HG02678 (cell line): ENCODE results near the gene AIFM2.
"Not testable (repeated sequence)": the region's sequence is repeated elsewhere in the genome, so short reads cannot be mapped to it uniquely, and the experiment has no call there.

Experiments
- ATAC-seq: cut with Tn5 transposase; IDR thresholded peaks from one replicate; pipeline ENCODE4 v1.9.1; 2021; ENCODE audit warnings: mild to moderate bottlenecking, moderate library complexity; ENCODE audit not compliant: unreplicated experiment

The AIFM2 gene

DNA sequence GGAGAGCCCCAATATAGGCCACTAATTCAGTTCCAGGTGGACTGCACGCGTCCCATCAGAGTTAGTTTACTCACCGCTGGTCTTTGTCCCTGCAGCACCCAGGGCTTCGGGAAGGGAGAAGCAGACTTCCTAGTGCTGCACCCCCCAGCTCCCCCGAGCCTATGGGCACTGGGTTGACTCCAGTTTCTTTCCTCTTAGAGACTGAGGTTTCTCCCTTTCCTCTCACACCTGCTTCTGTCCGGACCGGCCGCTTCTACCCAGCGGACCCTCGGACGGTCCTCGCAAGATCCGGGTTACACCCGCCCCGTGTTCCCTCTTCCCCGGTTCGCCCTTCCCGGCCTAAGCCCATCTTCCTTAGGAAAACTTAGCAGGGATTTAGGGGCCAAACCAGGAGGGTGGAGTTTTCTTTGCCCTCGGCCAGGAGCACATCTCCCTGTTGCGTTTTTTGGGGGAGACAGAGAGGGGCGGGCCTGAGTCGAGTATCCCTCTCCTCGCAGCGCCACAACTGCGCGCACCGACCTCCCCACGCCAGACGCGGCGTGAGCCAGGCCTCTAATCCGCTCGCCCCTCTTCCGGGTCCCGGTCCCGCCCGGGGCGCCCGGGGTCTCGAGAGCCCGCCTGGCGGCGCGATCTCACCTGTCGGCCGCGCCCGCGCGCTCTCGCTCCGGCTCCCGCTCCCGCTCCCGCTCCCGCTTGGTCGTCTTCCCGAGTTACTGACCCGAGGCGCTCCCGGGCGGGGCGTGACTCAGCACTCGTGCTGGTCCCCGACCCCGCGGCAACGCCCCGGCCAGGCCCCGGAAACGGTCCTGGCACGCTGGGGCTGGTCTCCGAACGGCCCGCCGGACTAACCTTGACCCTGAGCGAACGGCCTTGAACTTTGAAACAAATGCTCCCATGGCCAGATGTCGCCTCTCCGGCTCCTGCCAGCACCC lies at the start of gene AIFM2:
TSS of gene AIFM2 (minus strand) at position 728 of the 932 bp plus-strand sequence. CDS start 8,741 bp downstream, outside the sequence.
- peak; percentile 78 for ATAC-seq

DNA sequence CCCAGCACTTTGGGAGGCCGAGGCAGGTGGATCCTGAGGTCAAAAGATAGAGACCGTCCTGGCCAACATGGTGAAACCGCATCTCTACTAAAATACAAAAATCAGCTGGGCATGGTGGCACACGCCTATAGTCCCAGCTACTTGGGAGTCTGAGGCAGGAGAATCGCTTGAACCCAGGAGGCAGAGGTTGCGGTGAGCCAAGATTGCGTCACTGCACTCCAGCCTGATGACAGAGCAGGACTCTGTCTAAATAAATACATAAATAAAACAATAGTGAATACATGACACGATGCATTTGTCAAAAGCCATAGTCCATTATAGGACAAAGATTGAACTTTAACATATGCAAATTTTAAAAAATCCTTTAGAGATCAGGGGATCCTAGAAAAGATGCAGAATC lies 46.6 kb upstream of the AIFM2 start:
- not testable (repeated sequence) for ATAC-seq

DNA sequence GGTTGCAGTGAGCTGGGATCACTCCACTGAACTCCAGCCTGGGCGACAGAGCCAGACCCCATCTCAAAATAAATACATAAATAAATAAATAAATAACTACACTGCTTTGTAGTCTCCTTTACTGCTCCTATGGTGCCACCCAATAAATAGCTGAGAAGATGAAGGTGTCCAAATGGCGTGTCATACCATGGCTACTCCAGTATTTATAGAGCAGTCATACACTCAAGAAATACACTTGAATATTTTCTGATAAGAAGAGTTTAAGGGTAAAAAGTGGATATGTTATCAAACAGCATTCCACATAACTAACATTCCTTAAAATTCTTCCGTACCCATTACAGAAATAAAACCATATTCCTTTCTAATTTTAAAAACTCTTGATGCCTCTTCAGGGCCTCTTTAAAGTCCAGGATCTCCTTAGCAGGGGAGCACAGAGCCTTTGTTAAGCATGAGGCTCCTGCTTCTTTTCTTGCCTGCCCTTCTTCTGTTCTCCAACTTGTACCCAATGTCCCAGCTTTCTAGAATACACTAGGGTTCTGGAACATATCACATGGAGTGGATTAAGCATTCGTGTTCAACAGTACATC lies 45.6 kb upstream of the AIFM2 start:
- ATAC-seq: no peak

DNA sequence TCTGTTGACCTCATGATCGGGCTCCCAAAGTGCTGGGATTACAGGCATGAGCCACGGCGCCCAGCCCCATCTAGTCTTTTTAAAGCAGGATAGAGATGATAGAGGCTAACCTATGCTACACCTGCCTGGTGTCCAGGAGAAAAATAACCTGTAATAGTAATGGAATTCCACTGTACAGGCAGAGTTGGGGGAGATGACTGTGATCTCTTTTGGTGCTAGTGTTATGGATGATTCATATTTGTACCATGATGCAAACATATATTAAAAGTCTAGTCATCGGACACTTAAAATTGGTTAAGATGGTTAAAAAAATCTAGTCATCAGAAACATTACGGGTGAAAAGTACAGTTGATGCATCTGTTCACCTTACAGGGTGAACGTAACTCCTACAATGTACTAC lies 43.8 kb upstream of the AIFM2 start:
- no peak for ATAC-seq

DNA sequence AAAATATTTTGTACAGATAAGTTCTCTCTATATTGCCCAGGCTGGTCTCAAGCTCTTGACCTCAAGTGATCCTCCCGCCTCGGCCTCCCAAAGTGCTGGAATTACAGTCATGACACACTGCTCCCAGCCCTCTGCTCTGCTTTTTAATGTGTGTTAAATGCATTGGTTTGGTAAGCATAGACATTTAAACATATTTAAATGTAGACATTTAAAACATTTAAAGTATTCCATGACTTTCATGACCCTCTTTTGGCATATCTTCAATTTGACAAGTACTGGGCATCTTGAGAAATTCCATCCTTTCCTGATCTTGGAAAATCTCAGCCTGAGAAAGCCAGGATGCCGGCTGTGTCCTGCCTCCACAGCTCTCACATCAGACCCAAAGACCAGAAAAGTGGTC lies 42.9 kb upstream of the AIFM2 start:
- ATAC-seq: no peak

DNA sequence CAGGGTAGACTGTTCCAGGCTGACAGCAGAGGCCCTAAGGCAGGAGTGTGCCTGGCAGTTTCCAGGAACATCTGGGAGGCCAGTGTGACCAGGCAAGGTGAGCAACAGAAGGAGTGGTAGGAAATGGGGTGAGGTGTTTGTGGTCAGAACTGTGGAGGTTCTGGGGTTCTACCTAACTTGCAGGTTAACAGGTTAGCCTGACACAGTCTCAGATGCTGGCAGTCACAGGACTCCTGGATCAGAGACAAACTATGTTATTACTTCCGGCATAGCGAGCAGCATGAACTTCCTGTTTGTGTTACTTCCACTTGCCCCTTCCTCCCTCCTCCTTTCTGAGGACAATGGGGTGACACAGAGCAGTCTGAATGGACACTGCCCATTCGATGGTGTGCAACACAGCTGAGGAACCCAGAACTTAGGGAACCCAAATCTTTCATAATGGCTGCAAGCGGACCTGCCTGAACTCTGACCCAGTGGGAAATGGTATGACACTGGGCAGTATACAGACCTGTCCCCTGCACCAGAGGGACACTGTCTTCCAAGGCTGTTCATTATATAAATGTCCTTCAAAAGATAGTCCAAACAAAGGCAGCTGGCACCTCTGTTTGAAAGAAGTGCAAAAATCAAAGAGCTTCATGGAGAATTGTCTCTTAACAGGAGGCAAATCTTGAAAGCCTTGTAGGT lies 41.6 kb upstream of the AIFM2 start:
- no peak for ATAC-seq

DNA sequence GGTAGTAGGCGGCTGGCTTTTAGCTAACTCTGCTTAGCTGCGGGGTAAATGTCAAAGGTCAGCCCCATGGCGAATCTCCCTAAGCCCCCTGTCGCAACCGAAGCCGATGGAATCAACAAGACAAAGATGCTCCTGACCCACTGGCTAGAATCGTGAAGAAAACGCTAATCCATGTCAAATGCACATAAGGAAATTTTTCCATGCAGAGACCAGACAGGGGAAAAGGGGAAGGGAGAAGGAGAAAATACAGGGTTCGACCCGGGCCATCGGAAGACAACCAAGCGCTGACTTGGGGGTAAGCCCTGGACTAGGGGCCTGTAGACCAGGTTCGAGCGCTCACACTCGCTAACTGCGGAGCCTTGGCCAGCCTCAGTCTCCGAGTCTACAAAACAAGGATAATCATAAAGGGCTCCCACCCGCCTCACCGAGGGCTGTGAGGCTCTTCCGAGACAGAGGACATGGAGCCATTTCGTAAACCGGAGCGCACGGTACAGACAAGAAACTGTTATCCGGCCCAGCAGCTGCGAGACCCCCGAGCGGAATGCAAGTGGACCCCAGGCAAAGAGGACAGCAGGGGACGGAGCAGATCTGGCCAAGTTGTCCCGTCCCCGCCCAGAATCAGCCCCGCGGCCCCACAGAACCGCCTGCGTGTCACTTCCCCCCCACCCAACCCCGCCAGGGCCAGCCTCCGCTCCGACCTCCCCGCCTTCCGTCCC lies 37.2 kb upstream of the AIFM2 start:
- ATAC-seq: no peak

DNA sequence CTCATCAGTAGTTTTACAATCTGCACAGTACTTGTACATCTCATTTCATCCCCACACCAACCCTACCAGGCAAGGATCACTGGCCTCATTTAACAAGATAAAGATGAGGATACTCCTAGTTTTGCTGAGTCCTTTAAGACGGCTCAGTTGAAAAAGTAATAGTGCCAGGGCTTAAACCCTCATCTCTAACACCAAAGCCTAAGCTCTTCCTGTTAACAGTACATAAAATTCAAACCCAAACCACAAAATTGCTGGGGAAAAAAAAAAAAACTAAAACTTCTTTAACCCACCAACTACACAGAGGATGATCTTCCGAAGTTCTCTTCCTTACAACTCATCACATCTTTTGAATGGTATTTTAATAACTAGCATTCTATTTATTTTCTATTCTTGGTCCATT lies 36.4 kb upstream of the AIFM2 start:
- ATAC-seq: no peak

DNA sequence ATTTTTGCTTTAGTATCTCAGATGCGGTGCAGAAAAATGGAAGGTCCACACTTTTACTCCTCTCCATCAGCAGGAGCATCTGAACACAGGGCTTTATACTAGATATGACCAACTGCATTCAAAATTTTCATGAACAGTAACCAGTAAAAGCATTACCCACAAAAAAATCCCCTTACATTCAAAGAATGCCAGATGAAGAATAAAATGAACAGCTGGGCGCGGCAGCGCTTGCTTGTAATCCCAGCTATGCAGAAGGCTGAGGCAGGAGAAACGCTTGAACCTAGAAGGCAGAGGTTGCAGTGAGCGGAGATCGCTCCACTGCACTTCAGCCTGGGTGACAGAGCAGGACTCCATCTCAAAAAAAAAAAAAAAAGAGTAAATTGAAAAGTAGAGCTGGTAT lies 34.6 kb upstream of the AIFM2 start:
- no peak for ATAC-seq

DNA sequence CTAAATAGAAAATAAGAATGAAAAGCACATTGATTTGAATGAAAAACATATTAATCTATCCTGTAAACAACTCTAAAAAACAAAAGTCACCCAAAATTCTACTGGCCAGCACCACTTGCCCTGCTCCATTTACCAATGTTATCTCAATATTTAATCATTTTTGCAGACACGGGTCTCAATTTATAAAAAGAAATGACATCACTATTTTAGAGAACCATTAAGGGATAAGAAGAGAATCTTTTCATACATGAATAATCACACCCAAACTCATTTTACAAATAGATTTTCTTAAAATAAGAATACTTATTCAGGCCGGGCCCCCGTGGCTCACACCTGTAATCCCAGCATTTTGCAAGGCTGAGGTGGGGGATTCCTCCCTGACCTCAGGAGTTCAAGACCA lies 33.8 kb upstream of the AIFM2 start:
- ATAC-seq: no peak

DNA sequence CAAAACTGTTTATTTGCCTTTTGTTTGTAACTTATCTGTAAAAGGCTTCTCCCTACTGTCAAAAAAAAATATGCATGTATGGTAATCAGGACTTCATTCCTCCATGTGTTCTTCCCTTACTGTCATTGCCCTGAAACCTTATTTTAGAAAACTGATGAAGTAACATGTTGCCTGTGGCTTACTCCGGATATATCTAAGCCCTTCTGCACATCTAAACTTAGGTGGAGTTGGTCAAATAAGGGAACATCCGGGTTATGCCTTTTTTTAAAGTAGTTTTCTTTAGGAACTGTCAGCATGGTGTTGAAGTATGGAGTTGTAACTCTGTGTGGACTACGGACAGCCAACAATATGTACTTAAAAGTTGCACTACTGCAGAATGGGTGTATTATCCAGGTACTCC lies 31.5 kb upstream of the AIFM2 start:
- ATAC-seq: no peak

DNA sequence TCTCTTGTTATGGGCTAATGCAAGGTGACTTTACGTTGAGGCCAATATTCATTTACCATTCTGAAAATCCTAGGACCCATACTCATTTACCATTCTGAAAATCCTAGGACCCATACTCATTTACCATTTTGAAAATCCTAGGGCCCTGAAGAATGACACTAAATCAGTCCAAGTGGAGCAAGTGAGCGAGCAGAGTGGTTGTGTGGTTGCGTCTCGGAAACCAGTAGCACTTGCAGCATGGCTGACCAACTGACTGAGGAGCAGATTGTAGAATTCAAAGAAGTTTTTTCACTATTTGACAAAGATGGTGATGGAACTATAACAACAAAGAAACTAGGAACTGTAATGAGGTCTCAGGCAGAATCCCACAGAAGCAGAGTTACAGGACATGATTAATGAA lies 30.8 kb upstream of the AIFM2 start:
- no peak for ATAC-seq

DNA sequence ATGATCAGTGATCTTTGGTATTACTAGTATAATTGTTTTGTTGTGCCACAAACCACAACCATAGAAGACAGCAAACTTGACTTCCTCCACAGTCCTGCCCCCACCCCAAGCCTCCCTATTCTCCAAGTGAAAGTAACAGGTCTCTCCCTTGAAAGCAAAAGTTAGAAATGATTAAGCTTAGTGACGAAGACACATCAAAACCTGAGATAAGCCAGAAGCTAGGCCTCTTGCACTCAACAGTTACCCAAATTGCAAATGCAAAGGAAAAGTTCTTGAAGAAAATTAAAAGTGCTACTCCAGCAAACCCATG lies 30.2 kb upstream of the AIFM2 start:
- peak; percentile 75 for ATAC-seq

DNA sequence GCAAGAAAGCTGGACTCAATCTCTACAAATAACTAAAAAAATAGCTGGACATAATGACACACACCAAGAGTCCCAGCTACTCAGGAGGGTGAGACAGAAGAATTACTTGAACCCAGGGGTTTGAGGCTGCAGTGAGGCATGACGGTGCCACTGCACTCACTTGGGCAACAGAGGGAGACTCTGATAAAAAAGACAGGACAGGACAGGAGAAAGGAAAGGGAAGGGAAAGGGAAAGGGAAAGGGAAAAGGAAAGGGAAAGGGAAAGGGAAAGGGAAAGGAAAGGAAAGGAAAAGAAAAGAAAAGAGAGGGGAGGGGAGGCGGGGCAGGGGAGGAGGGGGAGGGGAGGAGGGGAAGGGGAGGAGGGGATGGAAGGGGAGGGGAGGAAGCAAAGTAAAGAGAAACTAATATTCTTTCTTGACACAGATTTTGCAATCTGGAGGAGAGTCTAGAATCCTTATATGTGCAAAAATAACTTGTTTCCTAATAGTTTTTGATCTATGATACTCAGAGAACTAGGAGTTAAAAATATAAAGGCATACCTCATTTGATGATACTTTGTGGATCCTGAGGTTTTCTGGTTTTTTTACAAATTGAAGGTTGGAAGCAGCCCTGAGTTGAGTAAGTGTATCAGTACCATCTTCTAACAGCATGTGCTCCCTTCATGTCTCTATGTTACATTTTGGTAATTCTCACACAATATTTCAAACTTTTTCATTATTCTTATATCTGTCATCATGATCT lies 29.7 kb upstream of the AIFM2 start:
- no peak for ATAC-seq

DNA sequence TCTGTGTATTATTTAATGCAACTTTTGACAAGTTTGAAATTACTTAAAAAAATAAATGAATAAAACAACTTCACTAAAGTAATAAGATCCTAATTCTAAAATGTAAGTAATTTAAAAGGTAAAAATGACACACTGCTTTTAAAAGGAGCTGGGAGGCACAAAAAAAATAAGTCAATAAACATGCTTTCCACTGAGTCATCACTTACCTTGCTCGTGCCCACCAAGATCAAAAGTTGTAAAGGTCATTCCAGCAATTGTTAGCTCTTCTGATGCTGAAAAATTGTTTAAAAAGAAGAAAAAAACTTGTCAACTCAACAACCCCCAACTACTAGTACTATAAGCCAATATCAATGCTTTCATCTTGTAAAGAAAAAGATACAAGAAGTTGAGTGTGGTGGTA lies 28.2 kb upstream of the AIFM2 start:
- ATAC-seq: no peak

DNA sequence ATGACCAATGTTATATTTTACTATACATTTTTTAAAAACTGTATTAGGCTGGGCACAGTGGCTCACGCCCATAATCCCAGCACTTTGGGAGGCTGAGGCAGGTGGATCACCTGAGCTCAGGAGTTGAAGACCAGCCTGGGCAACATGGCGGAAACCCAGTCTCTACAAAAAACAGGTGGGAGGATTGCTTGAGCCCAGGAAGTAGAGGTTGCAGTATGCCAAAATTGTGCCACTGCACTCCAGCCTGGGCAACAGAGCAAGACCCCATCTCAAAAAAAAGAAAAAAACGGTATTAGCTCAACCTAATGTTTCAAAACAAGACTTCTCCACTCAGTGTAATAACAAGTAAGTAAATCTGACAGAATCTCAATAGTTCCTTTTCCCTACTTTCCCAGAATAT lies 26.7 kb upstream of the AIFM2 start:
- ATAC-seq: not testable (repeated sequence)

DNA sequence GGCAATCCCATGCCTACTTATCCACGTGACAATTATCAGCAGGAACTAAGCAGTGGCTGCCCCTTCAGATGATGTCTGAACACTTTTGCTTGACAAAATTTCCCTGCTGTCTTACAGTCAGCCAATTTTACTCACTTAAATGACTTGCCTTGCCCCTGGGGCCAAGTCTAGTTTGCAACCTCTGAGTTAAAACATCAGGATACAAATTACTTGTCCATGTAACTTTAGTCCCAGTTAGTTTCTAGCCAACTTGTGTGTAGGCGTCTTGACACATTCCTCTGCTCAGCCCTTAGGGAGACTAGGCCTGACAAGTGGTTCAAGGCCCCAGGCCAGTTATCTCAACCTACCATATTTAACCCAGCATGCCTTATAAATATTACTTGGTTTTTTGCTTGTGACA lies 25.5 kb upstream of the AIFM2 start:
- ATAC-seq: no peak

DNA sequence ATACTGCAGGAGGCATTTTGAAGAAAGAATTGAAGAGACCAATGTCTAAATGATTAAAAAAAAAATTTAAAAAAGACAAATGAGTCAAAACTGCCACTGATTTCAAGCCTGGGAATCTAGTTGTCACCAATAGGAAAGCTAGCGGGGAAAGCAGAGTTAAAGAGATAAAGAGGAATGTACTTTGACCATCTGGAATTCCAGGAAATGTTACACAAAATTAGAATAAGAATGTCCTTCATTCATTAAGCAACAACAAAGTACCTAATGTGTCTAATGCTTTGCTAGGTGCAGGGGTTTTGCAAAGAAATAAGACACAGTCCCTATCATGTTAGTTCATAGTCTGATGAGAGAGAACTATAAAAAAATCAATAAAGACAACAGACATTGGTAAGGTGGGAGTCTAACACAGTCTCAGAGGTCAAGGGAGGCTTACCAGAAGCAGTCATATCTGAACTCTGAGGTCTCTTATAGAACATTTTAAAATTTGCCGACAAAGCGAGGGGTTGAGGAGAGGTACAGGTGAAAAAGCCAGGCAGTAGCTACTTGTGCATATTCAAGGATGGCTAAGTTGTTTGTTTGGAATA lies 22.7 kb upstream of the AIFM2 start:
- no peak for ATAC-seq

DNA sequence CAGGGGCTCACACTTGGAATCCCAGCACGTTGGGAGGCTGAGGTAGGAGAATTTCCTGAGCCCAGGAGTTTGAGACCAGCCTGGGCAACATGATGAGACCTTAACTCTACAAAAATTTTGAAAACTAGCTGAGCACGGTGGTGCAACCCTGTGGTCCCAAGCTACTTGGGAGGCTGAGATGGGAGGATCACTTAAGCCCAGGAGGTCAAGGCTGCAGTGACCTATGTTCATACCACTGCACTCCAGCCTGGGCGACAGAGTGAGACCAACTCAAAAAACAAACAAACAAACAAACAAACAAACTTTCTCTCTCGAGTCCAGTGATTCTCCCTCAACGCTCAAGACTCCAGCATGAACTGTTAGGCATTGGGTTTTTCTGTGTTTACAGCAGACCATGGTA lies 15.9 kb upstream of the AIFM2 start:
- no peak for ATAC-seq

DNA sequence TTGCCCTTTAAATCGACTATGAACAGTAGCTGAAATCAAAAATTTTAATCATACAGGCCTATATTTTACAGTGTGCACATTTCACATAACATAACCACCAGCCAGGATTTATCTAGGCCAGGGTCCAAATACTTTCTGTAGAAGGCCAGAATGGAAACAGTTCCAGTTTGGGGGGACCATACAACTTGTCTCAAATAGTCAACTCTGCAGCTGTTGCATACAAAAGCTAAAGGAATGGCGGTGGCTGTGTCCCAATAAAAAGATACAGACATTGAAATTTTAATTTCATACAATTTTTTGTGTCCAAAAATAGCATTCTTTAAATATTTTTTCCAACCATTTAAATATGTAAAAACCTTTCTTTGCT lies 14.6 kb upstream of the AIFM2 start:
- no peak for ATAC-seq
